ENCODE results near the gene FTO.

The FTO gene

GRCh38 chr16:53787423-53787822 is 83.5 kb downstream of the FTO start:
- no peak for DNase-seq

- no peak for DNase-seq
Observed at GRCh38 chr16:53789137-53789536, 85.2 kb downstream of the FTO start.

GRCh38 chr16:53792161-53792951 is 88.4 kb downstream of the FTO start:
- no peak for DNase-seq

- no peak for DNase-seq
Observed at GRCh38 chr16:53803451-53803850, 99.5 kb downstream of the FTO start.

GRCh38 chr16:53803998-53804397 is 100.0 kb downstream of the FTO start:
- no peak for DNase-seq

DNA sequence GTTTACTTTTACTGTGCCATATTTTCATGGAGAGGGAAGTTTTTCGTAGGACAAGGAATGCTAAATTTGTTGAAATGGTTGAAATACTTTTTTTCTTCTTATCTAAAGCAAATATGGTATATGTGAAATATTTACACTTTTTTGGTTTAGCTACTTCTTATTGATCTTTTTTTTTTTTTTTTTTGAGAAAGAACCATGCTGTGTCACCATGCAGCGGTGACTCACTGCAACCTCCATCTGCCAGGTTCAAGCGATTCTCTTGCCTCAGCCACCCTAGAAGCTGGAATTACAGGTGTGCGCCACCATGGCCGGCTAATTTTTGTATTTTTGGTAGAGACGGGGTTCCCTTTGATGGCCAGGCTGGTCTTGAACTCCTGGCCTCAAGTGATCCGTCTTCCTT is 100.5 kb downstream of the FTO start:
- no peak for DNase-seq

GRCh38 chr16:53805113-53805512 is 101.2 kb downstream of the FTO start:
- DNase-seq, result no peak

GRCh38 chr16:53805752-53806151 is 101.8 kb downstream of the FTO start:
- DNase-seq, result no peak

DNA sequence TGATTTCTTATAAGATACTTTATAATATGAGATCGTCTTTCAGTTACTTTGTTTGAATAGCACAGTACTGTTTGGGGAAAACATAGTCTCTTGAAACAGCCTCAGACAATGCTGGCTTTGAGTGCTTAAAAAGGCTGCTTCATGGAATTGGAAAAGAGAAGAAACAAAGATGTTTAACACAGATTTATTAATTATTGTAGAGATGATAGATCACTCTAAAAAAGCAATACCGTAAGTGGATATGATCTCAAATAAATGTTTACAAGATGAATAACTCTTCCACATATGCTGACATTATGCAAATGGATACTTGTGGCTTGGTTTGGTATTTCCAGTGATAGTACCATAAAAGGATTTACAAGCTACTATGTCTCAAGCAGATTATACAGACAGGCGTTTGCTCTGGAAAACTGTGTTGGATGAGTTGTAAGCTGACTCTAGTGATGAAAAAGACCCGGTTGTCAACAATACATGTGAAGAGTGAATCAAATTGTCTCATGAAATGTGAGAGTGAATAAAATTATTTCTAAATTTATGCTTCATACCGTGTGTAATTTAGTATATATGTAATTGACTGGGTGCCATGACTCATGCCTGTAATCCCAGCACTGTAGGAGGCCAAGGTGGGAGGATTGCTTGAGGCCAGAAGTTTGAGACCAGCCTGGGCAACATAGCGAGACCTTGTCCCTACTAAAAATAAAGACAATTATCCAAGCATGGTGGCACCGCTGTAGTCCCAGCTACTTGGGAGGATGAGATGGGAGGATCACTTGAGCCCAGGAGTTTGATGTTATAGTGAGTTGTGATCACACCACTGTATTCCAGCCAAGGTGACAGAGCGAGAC is 105.4 kb downstream of the FTO start:
- DNase-seq, result no peak

GRCh38 chr16:53812914-53813313 is 109.0 kb downstream of the FTO start:
- no peak for DNase-seq

DNA sequence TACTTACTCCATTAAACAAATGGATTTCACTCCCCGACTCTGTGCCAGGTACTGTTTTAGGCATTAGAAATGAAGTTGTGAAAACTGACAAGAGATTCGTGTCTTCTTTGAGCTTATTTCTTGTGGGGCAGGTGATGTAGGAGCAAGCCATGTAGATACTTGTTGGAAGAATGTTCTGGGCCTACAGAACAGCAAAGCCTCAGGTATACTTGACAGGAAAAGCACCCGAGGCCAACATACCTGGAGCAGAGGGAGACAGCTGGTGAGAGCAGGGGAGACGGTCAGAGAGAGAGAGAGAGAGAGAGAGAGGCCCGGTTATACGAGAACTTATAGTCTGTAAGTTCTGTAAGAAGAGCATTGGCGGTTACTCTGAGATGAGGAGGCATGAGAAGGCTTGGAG is 110.8 kb downstream of the FTO start:
- DNase-seq, result no peak

- no peak for DNase-seq
Observed at GRCh38 chr16:53816211-53816836, 112.4 kb downstream of the FTO start.

- no peak for DNase-seq
Observed at GRCh38 chr16:53817117-53817755, 113.3 kb downstream of the FTO start.

DNA sequence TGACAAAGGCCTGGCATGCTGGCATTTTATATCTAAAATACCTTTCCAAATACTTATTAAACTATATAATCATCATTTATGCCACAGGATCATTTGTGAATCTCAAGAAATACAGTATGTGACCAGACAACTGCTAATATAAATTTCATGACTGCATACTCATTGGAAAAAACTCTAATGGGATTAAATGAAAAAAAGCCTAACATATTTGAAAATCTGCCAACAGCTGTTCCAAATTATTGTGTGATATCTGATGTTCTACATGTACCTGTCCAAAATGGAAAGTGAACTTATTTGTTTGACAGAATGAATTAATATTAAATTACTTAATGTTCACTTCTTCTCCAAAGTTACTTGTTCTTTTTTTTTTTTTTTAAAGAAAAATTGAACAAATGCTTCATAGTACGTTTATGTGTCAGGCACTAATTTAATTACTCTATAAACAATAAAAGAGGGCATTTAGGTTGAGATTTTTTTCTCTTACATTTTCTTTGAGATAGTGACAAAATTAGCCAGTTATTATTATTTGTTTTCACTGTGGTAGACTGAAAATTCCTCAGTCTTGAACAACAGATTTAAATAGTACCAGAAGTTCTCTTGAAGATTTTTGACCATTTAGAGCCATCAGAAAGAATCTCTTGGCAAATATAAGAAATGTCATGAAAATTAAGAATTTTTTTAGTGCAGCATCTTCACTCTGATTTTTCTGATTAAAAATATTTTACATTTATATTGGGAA is 114.0 kb downstream of the FTO start:
- no peak for DNase-seq

GRCh38 chr16:53821487-53821886 is 117.5 kb downstream of the FTO start:
- no peak for DNase-seq

DNA sequence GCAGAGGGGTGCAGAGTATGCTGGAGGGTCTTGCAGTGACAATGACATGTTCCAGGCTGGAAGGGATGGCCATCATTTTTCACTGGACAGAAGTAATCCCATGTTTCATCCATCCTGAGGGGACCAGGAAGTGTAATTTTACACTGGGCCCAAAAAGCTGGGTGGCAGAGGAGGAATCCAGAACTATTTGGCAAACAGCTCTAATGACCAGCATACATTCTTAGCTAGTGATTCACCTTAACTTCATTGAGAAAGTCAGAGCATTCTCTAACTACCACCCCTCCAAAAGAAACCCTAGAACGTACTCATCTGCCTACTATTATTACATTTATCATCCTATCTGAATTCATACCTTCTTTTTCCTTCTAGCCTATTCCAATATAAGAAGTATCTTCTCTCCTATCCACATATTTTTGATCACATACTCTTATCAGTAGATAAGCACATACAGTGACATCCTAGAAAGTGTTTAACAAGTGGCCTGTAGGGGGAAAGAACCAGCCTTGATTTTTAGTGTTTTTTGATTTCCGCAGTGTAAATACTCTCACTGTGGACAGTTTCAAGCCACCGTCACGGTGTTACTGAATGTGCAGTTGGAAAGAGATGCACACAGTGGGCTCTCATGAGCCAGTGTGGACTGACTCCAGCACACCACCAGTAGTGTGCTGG is 118.1 kb downstream of the FTO start:
- DNase-seq, result no peak

- DNase-seq, result no peak
Observed at GRCh38 chr16:53822936-53823529, 119.1 kb downstream of the FTO start.

GRCh38 chr16:53826658-53827057 is 122.7 kb downstream of the FTO start:
- no peak for DNase-seq

GRCh38 chr16:53827741-53828140 is 123.8 kb downstream of the FTO start:
- no peak for DNase-seq

GRCh38 chr16:53829186-53829747 is 125.3 kb downstream of the FTO start:
- no peak for DNase-seq

DNA sequence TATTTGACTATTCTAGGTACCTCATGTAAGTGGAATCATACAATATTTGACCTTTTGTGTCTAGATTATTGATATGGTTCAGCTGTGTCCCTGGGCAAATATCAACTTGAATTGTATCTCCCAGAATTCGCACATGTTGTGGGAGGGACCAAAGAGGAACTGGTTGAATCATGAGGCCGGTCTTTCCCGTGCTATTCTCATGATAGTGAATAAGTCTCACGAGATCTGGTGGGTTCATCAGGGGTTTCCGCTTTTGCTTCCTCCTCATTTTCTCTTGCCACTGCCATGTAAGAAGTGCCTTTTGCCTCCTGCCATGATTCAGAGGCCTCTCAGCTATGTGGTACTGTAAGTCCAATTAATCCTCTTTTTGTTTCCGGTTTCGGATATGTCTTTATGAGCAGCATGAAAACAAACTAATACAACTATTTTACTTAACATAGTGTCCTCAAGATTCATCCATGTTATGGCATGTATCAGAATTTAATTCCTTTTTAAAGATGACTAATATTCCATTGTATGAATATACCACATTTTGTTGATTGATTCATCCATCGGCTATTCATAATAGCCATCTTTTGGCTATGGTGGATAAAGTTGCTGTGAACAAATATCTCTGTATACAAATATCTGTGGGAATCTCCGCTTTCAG is 129.1 kb downstream of the FTO start:
- no peak for DNase-seq

Measured in NCI-H2107 (cell line).